ENCODE results near the gene RBM26. TPM values are rescaled to one million over a fixed set of nuclear protein-coding genes. Genes with fewer than 3 reads are reported as not detected.

Gene RBM26
- total RNA-seq, 1 experiment from 2014 or later: 70.5 TPM

DNA sequence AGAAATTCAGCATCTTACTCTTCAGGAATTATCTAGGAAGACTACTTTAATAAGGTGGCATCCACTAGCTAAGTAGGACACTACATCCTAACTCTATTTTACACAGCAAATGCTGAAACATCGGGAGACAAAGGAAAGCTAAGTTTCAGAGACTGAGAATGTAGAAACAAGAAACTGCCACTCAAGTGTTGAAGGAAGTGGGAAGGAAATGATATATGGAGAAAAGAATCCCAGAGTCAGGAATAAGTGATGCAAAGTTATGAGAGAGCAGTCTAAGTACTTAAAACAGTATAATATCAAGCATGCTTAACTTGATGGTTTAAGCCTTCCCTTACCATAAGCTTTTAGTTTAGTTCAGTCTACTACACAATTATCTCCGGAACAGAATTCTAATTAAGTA, 52.4 kb downstream of the RBM26 start:
- TF ChIP-seq, protein P1, sequence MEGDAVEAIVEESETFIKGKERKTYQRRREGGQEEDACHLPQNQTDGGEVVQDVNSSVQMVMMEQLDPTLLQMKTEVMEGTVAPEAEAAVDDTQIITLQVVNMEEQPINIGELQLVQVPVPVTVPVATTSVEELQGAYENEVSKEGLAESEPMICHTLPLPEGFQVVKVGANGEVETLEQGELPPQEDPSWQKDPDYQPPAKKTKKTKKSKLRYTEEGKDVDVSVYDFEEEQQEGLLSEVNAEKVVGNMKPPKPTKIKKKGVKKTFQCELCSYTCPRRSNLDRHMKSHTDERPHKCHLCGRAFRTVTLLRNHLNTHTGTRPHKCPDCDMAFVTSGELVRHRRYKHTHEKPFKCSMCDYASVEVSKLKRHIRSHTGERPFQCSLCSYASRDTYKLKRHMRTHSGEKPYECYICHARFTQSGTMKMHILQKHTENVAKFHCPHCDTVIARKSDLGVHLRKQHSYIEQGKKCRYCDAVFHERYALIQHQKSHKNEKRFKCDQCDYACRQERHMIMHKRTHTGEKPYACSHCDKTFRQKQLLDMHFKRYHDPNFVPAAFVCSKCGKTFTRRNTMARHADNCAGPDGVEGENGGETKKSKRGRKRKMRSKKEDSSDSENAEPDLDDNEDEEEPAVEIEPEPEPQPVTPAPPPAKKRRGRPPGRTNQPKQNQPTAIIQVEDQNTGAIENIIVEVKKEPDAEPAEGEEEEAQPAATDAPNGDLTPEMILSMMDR (conservative IDR thresholded peaks at IDR 0.05): no peak
- Histone ChIP-seq H2AFZ (ENCODE audit: low read length) (no peak overlapping the region), H3K56ac (ENCODE audit: insufficient read length, low read depth, low read length) (no peak overlapping the region), H2BK12ac (ENCODE audit: insufficient read length, low read depth, low read length) (no peak overlapping the region), H3K27ac (ENCODE audit: insufficient read length, low read depth, low read length) (no peak overlapping the region), H3K4ac (ENCODE audit: low read depth, low read length) (no peak overlapping the region), H3K79me1 (ENCODE audit: insufficient read depth, low read depth, low read length, poor library complexity, severe bottlenecking) (no peaks in the 10 kb centered on the region), H4K91ac (ENCODE audit: insufficient read length, low read depth, low read length) (no peak overlapping the region), H3K23ac (ENCODE audit: insufficient read length, low read depth, low read length) (no peak overlapping the region), H3K18ac (ENCODE audit: insufficient read length, low read depth, low read length) (no peak overlapping the region), H3K14ac (ENCODE audit: insufficient read depth, low read length) (no peak overlapping the region), H3K27me3 (ENCODE audit: insufficient read depth, low read length) (no peaks in the 10 kb centered on the region), H4K5ac (ENCODE audit: insufficient read length, low read depth, low read length) (no peak overlapping the region), H3K4me1 (ENCODE audit: insufficient read depth, low read length) (no peaks in the 10 kb centered on the region), H2BK20ac (ENCODE audit: low read depth, low read length, poor library complexity, severe bottlenecking) (no peak overlapping the region), H2BK15ac (ENCODE audit: low read depth, low read length) (no peak overlapping the region), H3K9ac (ENCODE audit: extremely low read depth, insufficient read length, low read length) (no peak overlapping the region), H4K20me1 (ENCODE audit: control insufficient read depth, insufficient read depth, insufficient read length) (no peaks in the 10 kb centered on the region), H2BK120ac (ENCODE audit: low read depth, low read length, poor library complexity, severe bottlenecking) (no peak overlapping the region), H2AK5ac (ENCODE audit: insufficient read length, low read length) (no peak overlapping the region), H3K4me2 (ENCODE audit: insufficient read depth, insufficient read length, low read length) (no peak overlapping the region), H3T11ph (ENCODE audit: low read length) (no peak overlapping the region), H3K9me3 (ENCODE audit: control insufficient read depth, low read depth, low read length) (no peaks in the 10 kb centered on the region), H4K8ac (replicated peaks; ENCODE audit: insufficient read length, low read depth, low read length) (no peak overlapping the region), H3K79me2 (ENCODE audit: insufficient read depth, low read length) (no peaks in the 10 kb centered on the region), H3K23me2 (ENCODE audit: insufficient read length, low read depth, low read length, poor library complexity, severe bottlenecking) (no peaks in the 10 kb centered on the region), H2BK5ac (ENCODE audit: insufficient read length, low read length) (no peak overlapping the region)
- H3K36me3 Mint-ChIP-seq (ENCODE audit: insufficient read depth in 1 of 3, low read depth in 3 of 3): peaks cover 21 to 62% (median 52%) of the 10 kb centered on the region in 3 experiments; a peak in 6 of 7 replicates
- no peaks in the 10 kb centered on the region for H3K4me1 Mint-ChIP-seq
- no peak for DNase-seq
- no peak overlapping the region for H3K4me3 Mint-ChIP-seq
- peak overlapping the region in 1 of 3 experiments; percentile 11; a peak in 1 of 7 replicates for H3K27ac Mint-ChIP-seq
- no peaks in the 10 kb centered on the region for H3K27me3 Mint-ChIP-seq (ENCODE audit: low read depth)
- no peaks in the 10 kb centered on the region for H3K9me3 Mint-ChIP-seq
- no CpG with 5 or more reads among the region's 2 CpGs for WGBS (ENCODE audit: extremely low coverage, insufficient read length, low lambda C conversion rate)
